ENCODE results near the gene TLR5.
A peak's percentile ranks its signal among the peaks of the same experiment; 100 is the strongest.

Gene TLR5

GRCh38 chr1:223142795-223143536, at the start of gene TLR5:
Gene TLR5 (minus strand): TSS chr1:223143248. CDS start chr1:223113031, 30,217 bp downstream.
- TF ChIP-seq CTCF (IDR thresholded peaks at IDR 0.05; ENCODE audit: low read depth, low read length, missing control alignments), result peak; percentile 60
- peak within 1 kb of the TSS; percentile 43 for H3K4me3 ChIP-seq (ENCODE audit: low read depth, low read length)
- DNase-seq (ENCODE audit: low read depth), result peak; percentile 16

GRCh38 chr1:223189903-223190724, 47.1 kb upstream of the TLR5 start:
- no peak for DNase-seq (ENCODE audit: low read depth)
- TF ChIP-seq CTCF (IDR thresholded peaks at IDR 0.05; ENCODE audit: low read depth, low read length, missing control alignments), result no peak
- H3K4me3 ChIP-seq (ENCODE audit: low read depth, low read length), result no peak overlapping the region

- no peak overlapping the region for H3K4me3 ChIP-seq (ENCODE audit: low read depth, low read length)
- DNase-seq (ENCODE audit: low read depth), result no peak
- TF ChIP-seq CTCF (IDR thresholded peaks at IDR 0.05; ENCODE audit: low read depth, low read length, missing control alignments), result no peak
Observed at GRCh38 chr1:223189525-223189902, 46.5 kb upstream of the TLR5 start.

GRCh38 chr1:223188618-223189356, 45.7 kb upstream of the TLR5 start:
- TF ChIP-seq CTCF (IDR thresholded peaks at IDR 0.05; ENCODE audit: low read depth, low read length, missing control alignments), result no peak
- no peak for DNase-seq (ENCODE audit: low read depth)
- H3K4me3 ChIP-seq (ENCODE audit: low read depth, low read length), result no peak overlapping the region

- no peak for DNase-seq (ENCODE audit: low read depth)
- TF ChIP-seq CTCF (IDR thresholded peaks at IDR 0.05; ENCODE audit: low read depth, low read length, missing control alignments), result no peak
Observed at GRCh38 chr1:223186800-223187199, 43.8 kb upstream of the TLR5 start.

GRCh38 chr1:223183268-223183862, 40.3 kb upstream of the TLR5 start:
- TF ChIP-seq CTCF (IDR thresholded peaks at IDR 0.05; ENCODE audit: low read depth, low read length, missing control alignments), result no peak
- no peak overlapping the region for H3K4me3 ChIP-seq (ENCODE audit: low read depth, low read length)
- DNase-seq (ENCODE audit: low read depth), result no peak

More at GRCh38 chr1:223186800-223187199, 43.8 kb upstream of the TLR5 start:
- no peak overlapping the region for H3K4me3 ChIP-seq (ENCODE audit: low read depth, low read length)
